Measurements from ENCODE around the gene TPRG1L. TPM values are rescaled to one million over a fixed set of nuclear protein-coding genes. Genes with fewer than 3 reads are reported as not detected.

TPRG1L gene
- total RNA-seq, 1 experiment from 2014 or later: 24.0 TPM

GRCh38 chr1:3579626-3580025, 45.2 kb upstream of the TPRG1L start:
- no peak overlapping the region for H3K9ac ChIP-seq (ENCODE audit: extremely low read depth, insufficient read length, low read length)
- no peak overlapping the region for H2BK15ac ChIP-seq (ENCODE audit: low read depth, low read length)
- H2BK5ac ChIP-seq (ENCODE audit: insufficient read length, low read length): no peak overlapping the region
- DNase-seq: no peak
- no peaks in the 10 kb centered on the region for H3K23me2 ChIP-seq (ENCODE audit: insufficient read length, low read depth, low read length, poor library complexity, severe bottlenecking)
- H2AK5ac ChIP-seq (ENCODE audit: insufficient read length, low read length): no peak overlapping the region
- H4K8ac ChIP-seq (replicated peaks; ENCODE audit: insufficient read length, low read depth, low read length): no peak overlapping the region
- no peak overlapping the region for H4K91ac ChIP-seq (ENCODE audit: insufficient read length, low read depth, low read length)
- Mint-ChIP-seq H3K27ac (no peak overlapping the region), H3K4me3 (no peak overlapping the region), H3K36me3 (ENCODE audit: insufficient read depth in 1 of 3, low read depth in 3 of 3) (peaks cover 7 to 9% (median 9%) of the 10 kb centered on the region in 3 experiments; a peak in 5 of 7 replicates), H3K27me3 (ENCODE audit: low read depth) (no peaks in the 10 kb centered on the region; the same call in 1 of the 2 replicates), H3K4me1 (peaks cover 0 to 4% of the 10 kb centered on the region in 2 experiments; a peak in 1 of 4 replicates), H3K9me3 (peaks cover 2 to 4% of the 10 kb centered on the region in 2 experiments; a peak in 2 of 5 replicates)
- no peaks in the 10 kb centered on the region for H3K79me1 ChIP-seq (ENCODE audit: insufficient read depth, low read depth, low read length, poor library complexity, severe bottlenecking)
- H3K27ac ChIP-seq (ENCODE audit: insufficient read length, low read depth, low read length): no peak overlapping the region
- no peak overlapping the region for H3K4me2 ChIP-seq (ENCODE audit: insufficient read depth, insufficient read length, low read length)
- H3K79me2 ChIP-seq (ENCODE audit: insufficient read depth, low read length): no peaks in the 10 kb centered on the region
- no peak overlapping the region for H3K23ac ChIP-seq (ENCODE audit: insufficient read length, low read depth, low read length)
- H2BK120ac ChIP-seq (ENCODE audit: low read depth, low read length, poor library complexity, severe bottlenecking): no peak overlapping the region
- no peak overlapping the region for H3K4ac ChIP-seq (ENCODE audit: low read depth, low read length)
- no peaks in the 10 kb centered on the region for H4K20me1 ChIP-seq (ENCODE audit: control insufficient read depth, insufficient read depth, insufficient read length)
- no peaks in the 10 kb centered on the region for H3K9me3 ChIP-seq (ENCODE audit: control insufficient read depth, low read depth, low read length)
- no peak overlapping the region for H3K18ac ChIP-seq (ENCODE audit: insufficient read length, low read depth, low read length)
- no peak overlapping the region for H2BK20ac ChIP-seq (ENCODE audit: low read depth, low read length, poor library complexity, severe bottlenecking)
- H4K5ac ChIP-seq (ENCODE audit: insufficient read length, low read depth, low read length): no peak overlapping the region
- H3K14ac ChIP-seq (ENCODE audit: insufficient read depth, low read length): no peak overlapping the region
- no peak for TF ChIP-seq CTCF (conservative IDR thresholded peaks at IDR 0.05)
- H2BK12ac ChIP-seq (ENCODE audit: insufficient read length, low read depth, low read length): no peak overlapping the region
- no peak overlapping the region for H2AFZ ChIP-seq (ENCODE audit: low read length)
- no peaks in the 10 kb centered on the region for H3K4me1 ChIP-seq (ENCODE audit: insufficient read depth, low read length)
- no peak overlapping the region for H3T11ph ChIP-seq (ENCODE audit: low read length)
- WGBS (ENCODE audit: extremely low coverage, insufficient read length, low lambda C conversion rate): no CpG with 5 or more reads among the region's 16 CpGs
- no peak overlapping the region for H3K56ac ChIP-seq (ENCODE audit: insufficient read length, low read depth, low read length)
- H3K27me3 ChIP-seq (ENCODE audit: insufficient read depth, low read length): no peaks in the 10 kb centered on the region

Data from H9 (cell line).